Smooth muscle cell of the coronary artery (primary cell): Measurements from ENCODE around the gene DIP2A. TPM values are rescaled to one million over a fixed set of nuclear protein-coding genes. Genes with fewer than 3 reads are reported as not detected.

Experiments used
- total RNA-seq: library from RNA; depleted of rRNA; stranded (reverse); fragments of >200 nt; gene quantifications from 2 replicates; pipeline ENCODE4 v1.2.3, GENCODE V29; 2014; ENCODE audit warnings: low replicate concordance

DIP2A gene
- total RNA-seq: 17.0 and 23.6 TPM in 2 replicates

GRCh38 chr21:46458315-46459023 lies at the start of gene DIP2A:
Gene DIP2A, plus strand, starts transcription at chr21:46458891. Its CDS starts 241 bp downstream, at chr21:46459132.

GRCh38 chr21:46604975-46605766 lies 146.5 kb downstream of the DIP2A start, which contains the start of gene S100B:
Gene S100B, minus strand, starts transcription at chr21:46605082. Its CDS starts 2,667 bp downstream, at chr21:46602415.

Other genes starting within 250 kb of the DIP2A start
- gene LSS, start 230.1 kb upstream of the DIP2A start, total RNA-seq: 75.1 and 80.9 TPM in 2 replicates
- 44.2 and 54.5 TPM in 2 replicates for gene MCM3AP, start 173.3 kb upstream of the DIP2A start, total RNA-seq
- gene YBEY, start 172.5 kb upstream of the DIP2A start, total RNA-seq: 10.8 and 16.5 TPM in 2 replicates
- 0.47 and 2.6 TPM in 2 replicates for gene C21orf58, start 135.0 kb upstream of the DIP2A start, total RNA-seq
- 10.2 and 14.1 TPM in 2 replicates for gene PCNT, start 134.7 kb upstream of the DIP2A start, total RNA-seq
- gene S100B, start 146.2 kb downstream of the DIP2A start, total RNA-seq: 0.38 and 0.59 TPM in 2 replicates
- 152 and 284 TPM in 2 replicates for gene PRMT2, start 176.8 kb downstream of the DIP2A start, total RNA-seq